OCI-LY1 (cell line): ENCODE results near the gene SNPH.
A peak's percentile ranks its signal among the peaks of the same experiment; 100 is the strongest.
"Not testable (repeated sequence)": the region's sequence is repeated elsewhere in the genome, so short reads cannot be mapped to it uniquely, and the experiment has no call there.

Experiments used
- H2AFZ ChIP-seq: fragments of 200-600 bp; sonication (generic), shearing (Covaris generic); 2 replicates; pipeline ENCODE4 v1.6.0; 2014; ENCODE audit warnings: antibody characterized with exemption, mild to moderate bottlenecking, low read length
- H3F3A ChIP-seq: fragments of 200-600 bp; sonication (generic), shearing (Covaris generic); 2 replicates; pipeline ENCODE4 v1.6.0; 2014; ENCODE audit warnings: mild to moderate bottlenecking, antibody characterized with exemption, low read length, moderate library complexity; ENCODE audit not compliant: insufficient read depth
- H3K27ac ChIP-seq: fragments of 200-600 bp; sonication (generic); 2 replicates; pipeline ENCODE4 v1.5.1; 2014; ENCODE audit warnings: low read length, mixed run types, mild to moderate bottlenecking, low read depth; ENCODE audit not compliant: poor library complexity, severe bottlenecking
- H3K27me3 ChIP-seq: fragments of 200-600 bp; sonication (generic); 2 replicates; pipeline ENCODE4 v1.6.0; 2014; ENCODE audit warnings: antibody characterized with exemption, mild to moderate bottlenecking, low read length, moderate library complexity; ENCODE audit not compliant: insufficient read depth
- H3K36me3 ChIP-seq: fragments of 200-600 bp; sonication (generic); 2 replicates; pipeline ENCODE4 v1.6.1; 2014; ENCODE audit warnings: mild to moderate bottlenecking, antibody characterized with exemption, low read length, moderate library complexity, mixed read lengths; ENCODE audit not compliant: insufficient read depth
- H3K4me1 ChIP-seq: fragments of 200-600 bp; sonication (generic); 2 replicates; pipeline ENCODE4 v1.5.1; 2014; ENCODE audit warnings: mild to moderate bottlenecking, low read length, moderate library complexity; ENCODE audit not compliant: insufficient read depth, severe bottlenecking
- H3K4me2 ChIP-seq: fragments of 200-600 bp; sonication (generic), shearing (Covaris generic); 2 replicates; pipeline ENCODE4 v1.6.1; 2014; ENCODE audit warnings: low read length
- H3K4me3 ChIP-seq: fragments of 200-600 bp; sonication (generic); 2 replicates; pipeline ENCODE4 v1.5.1; 2014; ENCODE audit warnings: low read length, low read depth, mild to moderate bottlenecking, mixed read lengths; ENCODE audit not compliant: poor library complexity, severe bottlenecking
- H3K79me2 ChIP-seq: fragments of 200-600 bp; shearing (Covaris generic); 2 replicates; pipeline ENCODE4 v1.6.1; 2016; ENCODE audit warnings: mixed run types, low read length, mixed read lengths; ENCODE audit not compliant: insufficient read depth
- H3K9ac ChIP-seq: fragments of 200-600 bp; sonication (generic), shearing (Covaris generic); 2 replicates; pipeline ENCODE4 v1.6.1; 2014; ENCODE audit warnings: mild to moderate bottlenecking, low read length, mixed read lengths
- H3K9me2 ChIP-seq: fragments of 200-600 bp; sonication (generic), shearing (Covaris generic); 2 replicates; pipeline ENCODE4 v1.6.1; 2014; ENCODE audit warnings: low read depth, mild to moderate bottlenecking, low read length, mixed read lengths
- H3K9me3 ChIP-seq: fragments of 200-600 bp; shearing (Covaris generic); 2 replicates; pipeline ENCODE4 v1.6.1; 2014; ENCODE audit warnings: low read length, mixed read lengths
- H4K20me1 ChIP-seq: fragments of 200-600 bp; sonication (generic), shearing (Covaris generic); 2 replicates; pipeline ENCODE4 v1.6.0; 2016; ENCODE audit warnings: mild to moderate bottlenecking, low read length; ENCODE audit not compliant: insufficient read depth
- EZH2 ChIP-seq: fragments of 200-600 bp; sonication (generic), shearing (Covaris generic); IDR thresholded peaks from 2 replicates; pipeline ENCODE4 v1.8.0; 2017; ENCODE audit warnings: borderline replicate concordance, mixed run types, mild to moderate bottlenecking, antibody characterized with exemption, low read length, moderate library complexity, mixed read lengths
- TF ChIP-seq, protein P1 (sequence below): fragments of 200-600 bp; sonication (generic), shearing (Covaris generic); IDR thresholded peaks from 2 replicates; pipeline ENCODE4 v1.5.1; 2017; ENCODE audit warnings: mild to moderate bottlenecking, antibody characterized with exemption, low read length, moderate library complexity, mixed read lengths

The SNPH gene, protein sequence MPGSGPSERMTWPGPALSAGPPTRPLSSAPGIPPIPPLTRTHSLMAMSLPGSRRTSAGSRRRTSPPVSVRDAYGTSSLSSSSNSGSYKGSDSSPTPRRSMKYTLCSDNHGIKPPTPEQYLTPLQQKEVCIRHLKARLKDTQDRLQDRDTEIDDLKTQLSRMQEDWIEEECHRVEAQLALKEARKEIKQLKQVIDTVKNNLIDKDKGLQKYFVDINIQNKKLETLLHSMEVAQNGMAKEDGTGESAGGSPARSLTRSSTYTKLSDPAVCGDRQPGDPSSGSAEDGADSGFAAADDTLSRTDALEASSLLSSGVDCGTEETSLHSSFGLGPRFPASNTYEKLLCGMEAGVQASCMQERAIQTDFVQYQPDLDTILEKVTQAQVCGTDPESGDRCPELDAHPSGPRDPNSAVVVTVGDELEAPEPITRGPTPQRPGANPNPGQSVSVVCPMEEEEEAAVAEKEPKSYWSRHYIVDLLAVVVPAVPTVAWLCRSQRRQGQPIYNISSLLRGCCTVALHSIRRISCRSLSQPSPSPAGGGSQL

GRCh38 chr20:1266167-1266973 lies at the start of gene SNPH:
TSS of gene SNPH (plus strand) at chr20:1266294. CDS start at chr20:1296240, 29,946 bp downstream.
- Histone ChIP-seq H3K4me3 (peak within 1 kb of the TSS; percentile 46), H3K9me2 (no peaks in the 10 kb centered on the region), H3K27me3 (0 out of 2 replicates have a peak, but pooled peaks cover 6% of the 10 kb centered on the region), H3F3A (no peaks in the 10 kb centered on the region), H3K9ac (no peak within 1 kb of the TSS), H3K79me2 (no peaks in the 10 kb centered on the region), H3K4me2 (peak within 1 kb of the TSS; percentile 42; the same call in 1 of the 2 replicates), H3K9me3 (no peaks in the 10 kb centered on the region), H4K20me1 (no peaks in the 10 kb centered on the region), H3K4me1 (no peaks in the 10 kb centered on the region), H3K36me3 (no peaks in the 10 kb centered on the region), H3K27ac (no peak within 1 kb of the TSS), H2AFZ (no peak within 1 kb of the TSS)
- TF ChIP-seq, protein P1, sequence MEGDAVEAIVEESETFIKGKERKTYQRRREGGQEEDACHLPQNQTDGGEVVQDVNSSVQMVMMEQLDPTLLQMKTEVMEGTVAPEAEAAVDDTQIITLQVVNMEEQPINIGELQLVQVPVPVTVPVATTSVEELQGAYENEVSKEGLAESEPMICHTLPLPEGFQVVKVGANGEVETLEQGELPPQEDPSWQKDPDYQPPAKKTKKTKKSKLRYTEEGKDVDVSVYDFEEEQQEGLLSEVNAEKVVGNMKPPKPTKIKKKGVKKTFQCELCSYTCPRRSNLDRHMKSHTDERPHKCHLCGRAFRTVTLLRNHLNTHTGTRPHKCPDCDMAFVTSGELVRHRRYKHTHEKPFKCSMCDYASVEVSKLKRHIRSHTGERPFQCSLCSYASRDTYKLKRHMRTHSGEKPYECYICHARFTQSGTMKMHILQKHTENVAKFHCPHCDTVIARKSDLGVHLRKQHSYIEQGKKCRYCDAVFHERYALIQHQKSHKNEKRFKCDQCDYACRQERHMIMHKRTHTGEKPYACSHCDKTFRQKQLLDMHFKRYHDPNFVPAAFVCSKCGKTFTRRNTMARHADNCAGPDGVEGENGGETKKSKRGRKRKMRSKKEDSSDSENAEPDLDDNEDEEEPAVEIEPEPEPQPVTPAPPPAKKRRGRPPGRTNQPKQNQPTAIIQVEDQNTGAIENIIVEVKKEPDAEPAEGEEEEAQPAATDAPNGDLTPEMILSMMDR: no peak
- TF ChIP-seq EZH2: no peak

DNA sequence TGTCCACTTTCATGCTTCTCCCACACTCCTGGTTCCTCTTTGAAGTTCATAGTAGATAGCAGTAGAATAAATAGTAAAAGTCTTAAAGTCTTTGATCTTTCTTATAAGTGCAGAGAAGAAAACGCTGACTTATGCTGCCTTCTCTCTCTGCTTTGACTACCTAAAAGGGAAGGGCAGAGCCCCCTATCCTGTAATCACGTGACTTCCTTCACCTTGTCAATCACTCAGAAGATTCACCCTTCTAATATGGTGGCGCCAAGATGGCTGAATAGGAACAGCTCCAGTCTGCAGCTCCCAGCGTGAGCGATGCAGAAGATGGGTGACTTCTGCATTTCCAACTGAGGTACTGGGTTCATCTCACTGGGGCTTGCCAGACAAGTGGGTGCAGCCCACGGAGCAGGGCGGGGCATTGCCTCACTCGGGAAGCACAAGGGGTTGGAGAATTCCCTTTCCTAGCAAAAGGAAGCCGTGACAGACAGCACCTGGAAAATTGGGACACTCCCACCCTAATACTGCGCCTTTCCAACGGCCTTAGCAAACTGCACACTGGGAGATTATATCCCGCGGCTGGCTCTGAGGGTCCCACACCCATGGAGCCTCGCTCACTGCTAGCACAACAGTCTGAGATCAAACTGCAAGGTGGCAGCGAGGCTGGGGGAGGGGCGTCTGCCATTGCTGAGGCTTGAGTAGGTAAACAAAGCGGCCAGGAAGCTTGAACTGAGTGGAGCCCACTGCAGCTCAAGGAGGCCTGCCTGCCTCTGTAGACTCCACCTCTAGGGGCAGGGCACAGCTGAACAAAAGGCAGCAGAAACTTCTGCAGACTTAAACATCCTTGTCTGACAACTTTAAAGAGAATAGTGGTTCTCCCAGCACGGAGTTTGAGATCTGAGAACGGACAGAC lies 49.3 kb upstream of the SNPH start:
- H3K9me3 ChIP-seq, H3F3A ChIP-seq, H3K9me2 ChIP-seq, H4K20me1 ChIP-seq, H3K27me3 ChIP-seq, H3K4me1 ChIP-seq, H3K36me3 ChIP-seq, H3K4me3 ChIP-seq, H3K27ac ChIP-seq, H3K79me2 ChIP-seq, H2AFZ ChIP-seq, H3K4me2 ChIP-seq, H3K9ac ChIP-seq: not testable (repeated sequence)

DNA sequence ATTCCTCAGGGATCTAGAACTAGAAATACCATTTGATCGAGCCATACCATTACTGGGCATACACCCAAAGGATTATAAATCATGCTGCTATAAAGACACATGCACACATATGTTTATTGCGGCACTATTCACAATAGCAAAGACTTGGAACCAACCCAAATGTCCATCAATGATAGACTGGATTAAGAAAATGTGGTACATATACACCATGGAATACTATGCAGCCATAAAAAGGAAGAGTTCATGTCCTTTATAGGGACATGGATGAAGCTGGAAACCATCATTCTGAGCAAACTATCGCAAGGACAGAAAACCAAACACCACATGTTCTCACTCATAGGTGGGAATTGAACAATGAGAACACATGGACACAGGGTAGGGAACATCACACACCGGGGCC lies 43.3 kb upstream of the SNPH start:
- not testable (repeated sequence) for H4K20me1 ChIP-seq, H3K36me3 ChIP-seq, H2AFZ ChIP-seq, H3K79me2 ChIP-seq, H3K27ac ChIP-seq, H3K4me2 ChIP-seq, H3K27me3 ChIP-seq, H3K9ac ChIP-seq, H3K4me3 ChIP-seq, H3K9me3 ChIP-seq, H3K9me2 ChIP-seq, H3F3A ChIP-seq, H3K4me1 ChIP-seq
